SK-N-SH (cell line): Measurements from ENCODE around the gene SAG.

ENCODE experiments used
- CTCF ChIP-seq: fragments of 200-600 bp; sonication (generic); IDR thresholded peaks from 2 replicates; pipeline ENCODE4 v1.6.1; 2017; ENCODE audit warnings: antibody characterized with exemption, mild to moderate bottlenecking, moderate library complexity
- EP300 ChIP-seq, 2 experiments: IDR thresholded peaks; 2 replicates each; pipeline versions ENCODE4 v1.4.0 to v1.6.1; 2012; ENCODE audit warnings: borderline replicate concordance in 1 of 2, low read depth in 1 of 2, low read length in 1 of 2
- EZH2phosphoT487 ChIP-seq: fragments of 200-600 bp; sonication (generic); IDR thresholded peaks from 2 replicates; pipeline ENCODE4 v1.6.1; 2017; ENCODE audit warnings: low read depth, mixed run types, mild to moderate bottlenecking, antibody characterized with exemption, moderate library complexity, borderline replicate concordance
- FOXJ3 ChIP-seq: sonication (generic); formaldehyde crosslinking; IDR thresholded peaks from 2 replicates; pipeline ENCODE4 v1.5.1; 2020; ENCODE audit warnings: mild to moderate bottlenecking, missing genetic modification reagents
- NFIC ChIP-seq: IDR thresholded peaks from 2 replicates; pipeline ENCODE4 v1.4.0; 2012; ENCODE audit warnings: borderline replicate concordance
- NRF1 ChIP-seq: IDR thresholded peaks from 2 replicates; pipeline ENCODE4 v1.6.1; 2012; ENCODE audit warnings: low read depth, mild to moderate bottlenecking, low read length
- RAD21 ChIP-seq: IDR thresholded peaks from 2 replicates; pipeline ENCODE4 v1.6.1; 2012; ENCODE audit warnings: mild to moderate bottlenecking, low read length
- RXRA ChIP-seq: IDR thresholded peaks from 2 replicates; pipeline ENCODE4 v1.4.0; 2012; ENCODE audit warnings: low read depth, mild to moderate bottlenecking, borderline replicate concordance
- TEAD4 ChIP-seq: IDR thresholded peaks from 2 replicates; pipeline ENCODE4 v1.4.0; 2012; ENCODE audit warnings: mild to moderate bottlenecking, borderline replicate concordance; ENCODE audit not compliant: insufficient read depth
- TF ChIP-seq, protein P1 (sequence below): IDR thresholded peaks from 2 replicates; pipeline ENCODE4 v1.4.0; 2012; ENCODE audit warnings: low read depth, borderline replicate concordance
- TF ChIP-seq, protein P2 (sequence below): fragments of 150-350 bp; IDR thresholded peaks from 2 replicates; pipeline ENCODE4 v1.6.1; 2017; ENCODE audit warnings: antibody characterized with exemption, low read length, low read depth, borderline replicate concordance

DNA sequence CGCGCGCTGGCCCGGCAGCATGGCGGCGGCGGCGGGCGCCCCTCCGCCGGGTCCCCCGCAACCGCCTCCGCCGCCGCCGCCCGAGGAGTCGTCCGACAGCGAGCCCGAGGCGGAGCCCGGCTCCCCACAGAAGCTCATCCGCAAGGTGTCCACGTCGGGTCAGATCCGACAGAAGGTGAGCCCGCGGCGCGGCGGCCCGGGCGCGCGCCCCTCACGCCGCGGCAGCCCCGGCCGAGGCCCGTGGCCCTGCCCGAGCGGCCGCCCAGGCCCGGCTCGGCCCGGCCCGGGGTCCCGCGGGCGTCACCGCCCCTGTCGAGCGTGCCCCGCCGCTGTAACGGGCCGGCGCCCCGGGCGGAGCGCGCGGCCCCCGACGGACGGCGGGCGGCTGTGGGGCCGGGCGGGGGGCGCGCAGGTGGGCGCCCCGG lies 46.9 kb downstream of the SAG start:
- TF ChIP-seq EZH2phosphoT487 (no peak), CTCF (no peak), RAD21 (no peak), FOXJ3 (no peak), NRF1 (no peak), TEAD4 (no peak), EP300 (IDR thresholded peaks at IDR 0.05; ENCODE audit: borderline replicate concordance in 1 of 2, low read depth in 1 of 2, low read length in 1 of 2) (no peak), NFIC (no peak), RXRA (no peak)
- TF ChIP-seq, protein P1, sequence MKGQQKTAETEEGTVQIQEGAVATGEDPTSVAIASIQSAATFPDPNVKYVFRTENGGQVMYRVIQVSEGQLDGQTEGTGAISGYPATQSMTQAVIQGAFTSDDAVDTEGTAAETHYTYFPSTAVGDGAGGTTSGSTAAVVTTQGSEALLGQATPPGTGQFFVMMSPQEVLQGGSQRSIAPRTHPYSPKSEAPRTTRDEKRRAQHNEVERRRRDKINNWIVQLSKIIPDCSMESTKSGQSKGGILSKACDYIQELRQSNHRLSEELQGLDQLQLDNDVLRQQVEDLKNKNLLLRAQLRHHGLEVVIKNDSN: no peak
- TF ChIP-seq, protein P2, sequence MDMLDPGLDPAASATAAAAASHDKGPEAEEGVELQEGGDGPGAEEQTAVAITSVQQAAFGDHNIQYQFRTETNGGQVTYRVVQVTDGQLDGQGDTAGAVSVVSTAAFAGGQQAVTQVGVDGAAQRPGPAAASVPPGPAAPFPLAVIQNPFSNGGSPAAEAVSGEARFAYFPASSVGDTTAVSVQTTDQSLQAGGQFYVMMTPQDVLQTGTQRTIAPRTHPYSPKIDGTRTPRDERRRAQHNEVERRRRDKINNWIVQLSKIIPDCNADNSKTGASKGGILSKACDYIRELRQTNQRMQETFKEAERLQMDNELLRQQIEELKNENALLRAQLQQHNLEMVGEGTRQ: no peak
